HL-60 (cell line): ENCODE measurements around the gene LHX1.

Source experiments
- DNase-seq, 2 experiments: peaks; one replicate each; pipeline ENCODE4 v3.0.0-alpha.2; 2010 to 2020; ENCODE audit warnings: low read depth in 1 of 2, low spot score in 1 of 2
- H3K27ac ChIP-seq: fragments of 250-450 bp; sonication (Bioruptor Pico); replicated peaks from 2 replicates; pipeline ENCODE4 v1.5.1; 2020; ENCODE audit warnings: mild to moderate bottlenecking, moderate library complexity
- H3K27me3 ChIP-seq: fragments of 250-450 bp; sonication (Bioruptor Pico); 2 replicates; pipeline ENCODE4 v1.5.1; 2021; ENCODE audit warnings: mild to moderate bottlenecking, moderate library complexity; ENCODE audit not compliant: insufficient read depth, poor library complexity, severe bottlenecking
- H3K4me3 ChIP-seq: replicated peaks from 2 replicates; pipeline ENCODE4 v1.5.1; 2011; ENCODE audit warnings: mild to moderate bottlenecking, control low read depth, low read length; ENCODE audit not compliant: insufficient read depth
- GABPA ChIP-seq: IDR thresholded peaks from 2 replicates; pipeline ENCODE4 v1.6.1; 2012; ENCODE audit warnings: low read depth
- POLR2AphosphoS5 ChIP-seq: IDR thresholded peaks from 2 replicates; pipeline ENCODE4 v1.6.1; 2012; ENCODE audit warnings: low read depth
- SPI1 ChIP-seq: IDR thresholded peaks from 2 replicates; pipeline ENCODE4 v1.6.1; 2012; ENCODE audit warnings: low read depth, mild to moderate bottlenecking, borderline replicate concordance
- TF ChIP-seq, protein P1 (sequence below): IDR thresholded peaks from one replicate; pipeline ENCODE4 v1.5.1; 2011; ENCODE audit warnings: low read length, control low read depth, inconsistent platforms; ENCODE audit not compliant: insufficient read depth
- TF ChIP-seq, protein P2 (sequence below): IDR thresholded peaks from 2 replicates; pipeline ENCODE4 v1.6.1; 2012; ENCODE audit warnings: low read depth; ENCODE audit not compliant: insufficient replicate concordance

LHX1 gene

GRCh38 chr17:36936455-36937000, 747 bp upstream of the LHX1 start:
- peaks cover 91% of the 10 kb centered on the region for H3K27me3 ChIP-seq
- no peak overlapping the region for H3K27ac ChIP-seq
- DNase-seq = no peak
- H3K4me3 ChIP-seq = no peak overlapping the region
- TF ChIP-seq POLR2AphosphoS5 (no peak), GABPA (no peak), SPI1 (no peak)
- TF ChIP-seq, protein P1, sequence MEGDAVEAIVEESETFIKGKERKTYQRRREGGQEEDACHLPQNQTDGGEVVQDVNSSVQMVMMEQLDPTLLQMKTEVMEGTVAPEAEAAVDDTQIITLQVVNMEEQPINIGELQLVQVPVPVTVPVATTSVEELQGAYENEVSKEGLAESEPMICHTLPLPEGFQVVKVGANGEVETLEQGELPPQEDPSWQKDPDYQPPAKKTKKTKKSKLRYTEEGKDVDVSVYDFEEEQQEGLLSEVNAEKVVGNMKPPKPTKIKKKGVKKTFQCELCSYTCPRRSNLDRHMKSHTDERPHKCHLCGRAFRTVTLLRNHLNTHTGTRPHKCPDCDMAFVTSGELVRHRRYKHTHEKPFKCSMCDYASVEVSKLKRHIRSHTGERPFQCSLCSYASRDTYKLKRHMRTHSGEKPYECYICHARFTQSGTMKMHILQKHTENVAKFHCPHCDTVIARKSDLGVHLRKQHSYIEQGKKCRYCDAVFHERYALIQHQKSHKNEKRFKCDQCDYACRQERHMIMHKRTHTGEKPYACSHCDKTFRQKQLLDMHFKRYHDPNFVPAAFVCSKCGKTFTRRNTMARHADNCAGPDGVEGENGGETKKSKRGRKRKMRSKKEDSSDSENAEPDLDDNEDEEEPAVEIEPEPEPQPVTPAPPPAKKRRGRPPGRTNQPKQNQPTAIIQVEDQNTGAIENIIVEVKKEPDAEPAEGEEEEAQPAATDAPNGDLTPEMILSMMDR = no peak
- TF ChIP-seq, protein P2, sequence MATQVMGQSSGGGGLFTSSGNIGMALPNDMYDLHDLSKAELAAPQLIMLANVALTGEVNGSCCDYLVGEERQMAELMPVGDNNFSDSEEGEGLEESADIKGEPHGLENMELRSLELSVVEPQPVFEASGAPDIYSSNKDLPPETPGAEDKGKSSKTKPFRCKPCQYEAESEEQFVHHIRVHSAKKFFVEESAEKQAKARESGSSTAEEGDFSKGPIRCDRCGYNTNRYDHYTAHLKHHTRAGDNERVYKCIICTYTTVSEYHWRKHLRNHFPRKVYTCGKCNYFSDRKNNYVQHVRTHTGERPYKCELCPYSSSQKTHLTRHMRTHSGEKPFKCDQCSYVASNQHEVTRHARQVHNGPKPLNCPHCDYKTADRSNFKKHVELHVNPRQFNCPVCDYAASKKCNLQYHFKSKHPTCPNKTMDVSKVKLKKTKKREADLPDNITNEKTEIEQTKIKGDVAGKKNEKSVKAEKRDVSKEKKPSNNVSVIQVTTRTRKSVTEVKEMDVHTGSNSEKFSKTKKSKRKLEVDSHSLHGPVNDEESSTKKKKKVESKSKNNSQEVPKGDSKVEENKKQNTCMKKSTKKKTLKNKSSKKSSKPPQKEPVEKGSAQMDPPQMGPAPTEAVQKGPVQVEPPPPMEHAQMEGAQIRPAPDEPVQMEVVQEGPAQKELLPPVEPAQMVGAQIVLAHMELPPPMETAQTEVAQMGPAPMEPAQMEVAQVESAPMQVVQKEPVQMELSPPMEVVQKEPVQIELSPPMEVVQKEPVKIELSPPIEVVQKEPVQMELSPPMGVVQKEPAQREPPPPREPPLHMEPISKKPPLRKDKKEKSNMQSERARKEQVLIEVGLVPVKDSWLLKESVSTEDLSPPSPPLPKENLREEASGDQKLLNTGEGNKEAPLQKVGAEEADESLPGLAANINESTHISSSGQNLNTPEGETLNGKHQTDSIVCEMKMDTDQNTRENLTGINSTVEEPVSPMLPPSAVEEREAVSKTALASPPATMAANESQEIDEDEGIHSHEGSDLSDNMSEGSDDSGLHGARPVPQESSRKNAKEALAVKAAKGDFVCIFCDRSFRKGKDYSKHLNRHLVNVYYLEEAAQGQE = no peak

GRCh38 chr17:36937959-36938565, 787 bp downstream of the LHX1 start:
- peaks cover 93% of the 10 kb centered on the region for H3K27me3 ChIP-seq
- H3K27ac ChIP-seq = no peak overlapping the region
- peak in 1 of 2 experiments; percentile 30 for DNase-seq
- H3K4me3 ChIP-seq = peak overlapping the region; percentile 14; the same call in 1 of the 2 replicates
- TF ChIP-seq, protein P2 = peak; percentile 70
- no peak for TF ChIP-seq SPI1

DNA sequence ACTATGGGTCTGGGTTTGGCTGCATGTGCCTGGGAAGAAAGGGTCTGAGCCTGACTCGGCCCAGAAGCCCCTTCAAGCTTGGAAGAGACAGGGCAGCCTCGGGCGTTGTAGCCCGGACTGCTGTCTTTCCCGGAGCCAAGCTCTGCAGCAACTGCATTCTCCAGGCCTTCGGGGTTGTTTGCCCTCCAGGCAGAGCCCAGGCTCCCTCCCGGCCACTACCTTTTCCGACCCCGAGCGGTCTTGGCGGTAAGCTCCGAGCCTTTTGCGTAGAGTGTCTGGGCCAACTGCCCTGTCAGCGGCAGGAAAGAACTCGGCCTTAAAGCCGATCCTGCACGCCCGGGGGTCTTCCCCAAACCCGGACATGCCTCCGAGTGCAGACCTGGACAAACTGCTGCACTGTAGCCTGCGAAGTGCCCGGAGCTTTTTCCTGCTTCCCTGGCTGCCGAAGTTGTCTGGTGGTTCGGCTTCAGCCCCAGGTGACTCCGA, 1.3 kb downstream of the LHX1 start:
- peaks cover 94% of the 10 kb centered on the region for H3K27me3 ChIP-seq
- H3K4me3 ChIP-seq = no peak overlapping the region
- no peak overlapping the region for H3K27ac ChIP-seq
- no peak for DNase-seq
- TF ChIP-seq GABPA = no peak

DNA sequence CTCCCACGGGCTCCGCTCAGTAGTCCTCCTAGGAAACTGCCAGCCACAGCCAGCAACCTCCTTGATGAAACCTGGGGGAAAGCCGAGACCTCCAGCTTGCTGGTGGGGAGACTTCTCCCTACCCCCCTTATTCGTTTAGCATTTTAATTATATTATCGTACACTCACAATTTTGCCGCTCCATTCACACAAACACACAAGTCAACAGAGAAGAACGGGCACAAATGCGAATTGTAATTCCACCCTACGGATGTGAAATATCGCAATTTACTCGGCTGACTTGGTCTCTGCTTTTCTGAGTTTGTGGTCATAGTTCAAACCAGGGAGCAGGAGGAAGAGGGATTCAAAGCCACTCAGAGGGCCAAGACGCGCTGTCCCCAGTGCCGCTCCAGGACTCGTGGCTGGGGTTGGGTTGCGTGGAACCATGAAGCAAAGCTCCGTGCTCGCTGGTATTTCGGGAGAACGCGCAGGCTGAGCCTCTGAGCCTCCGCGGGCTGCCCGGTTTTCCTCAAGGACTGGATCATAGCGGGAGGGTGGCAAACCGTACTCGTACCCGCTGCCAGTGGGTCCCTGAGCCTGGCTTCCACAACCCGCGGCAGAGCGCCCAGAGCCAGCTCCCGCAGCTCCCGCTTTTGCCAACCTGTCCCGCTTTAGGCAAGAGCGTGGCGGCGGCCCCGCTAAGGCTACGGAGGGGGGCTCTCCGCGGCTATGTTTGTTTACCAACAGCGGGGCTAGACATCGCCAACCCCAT, 2.0 kb downstream of the LHX1 start:
- Histone ChIP-seq H3K27ac (no peak overlapping the region), H3K27me3 (peaks cover 93% of the 10 kb centered on the region), H3K4me3 (no peak overlapping the region)
- no peak for DNase-seq
- no peak for TF ChIP-seq SPI1
- TF ChIP-seq, protein P2 = no peak
- no peak for TF ChIP-seq GABPA
- TF ChIP-seq POLR2AphosphoS5 = no peak
- TF ChIP-seq, protein P1 = no peak
